Measurements from ENCODE around the gene ZNF277.

DNA sequence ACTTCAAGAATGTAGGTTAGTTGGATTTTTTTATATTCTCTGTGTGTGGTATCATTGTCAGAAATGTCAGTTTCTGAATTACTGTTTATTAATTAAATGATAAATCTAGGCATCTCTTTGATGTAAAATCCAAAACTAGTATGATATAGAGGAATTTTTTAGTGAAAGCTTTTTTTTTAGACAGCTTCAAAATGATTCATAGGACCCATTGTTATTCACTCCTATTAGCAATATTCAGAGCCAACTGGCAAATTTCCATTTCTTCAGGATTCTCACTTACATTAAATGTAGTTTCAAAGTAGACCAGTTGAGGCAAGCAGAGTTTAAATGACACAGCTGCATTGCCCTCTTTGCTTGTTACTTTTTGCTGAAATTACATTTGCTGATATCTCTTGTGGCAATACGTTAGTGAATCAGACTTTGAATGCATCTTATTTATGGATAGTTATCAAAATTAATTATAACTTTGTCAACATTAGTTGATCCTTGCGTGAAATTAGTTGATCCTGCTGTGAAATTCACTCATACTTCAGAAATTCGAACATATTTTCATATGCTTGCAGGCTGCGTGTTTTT, 20.3 kb downstream of the ZNF277 start:
- TF ChIP-seq, protein P1, sequence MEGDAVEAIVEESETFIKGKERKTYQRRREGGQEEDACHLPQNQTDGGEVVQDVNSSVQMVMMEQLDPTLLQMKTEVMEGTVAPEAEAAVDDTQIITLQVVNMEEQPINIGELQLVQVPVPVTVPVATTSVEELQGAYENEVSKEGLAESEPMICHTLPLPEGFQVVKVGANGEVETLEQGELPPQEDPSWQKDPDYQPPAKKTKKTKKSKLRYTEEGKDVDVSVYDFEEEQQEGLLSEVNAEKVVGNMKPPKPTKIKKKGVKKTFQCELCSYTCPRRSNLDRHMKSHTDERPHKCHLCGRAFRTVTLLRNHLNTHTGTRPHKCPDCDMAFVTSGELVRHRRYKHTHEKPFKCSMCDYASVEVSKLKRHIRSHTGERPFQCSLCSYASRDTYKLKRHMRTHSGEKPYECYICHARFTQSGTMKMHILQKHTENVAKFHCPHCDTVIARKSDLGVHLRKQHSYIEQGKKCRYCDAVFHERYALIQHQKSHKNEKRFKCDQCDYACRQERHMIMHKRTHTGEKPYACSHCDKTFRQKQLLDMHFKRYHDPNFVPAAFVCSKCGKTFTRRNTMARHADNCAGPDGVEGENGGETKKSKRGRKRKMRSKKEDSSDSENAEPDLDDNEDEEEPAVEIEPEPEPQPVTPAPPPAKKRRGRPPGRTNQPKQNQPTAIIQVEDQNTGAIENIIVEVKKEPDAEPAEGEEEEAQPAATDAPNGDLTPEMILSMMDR (IDR thresholded peaks at IDR 0.05): no peak
- no peak for TF ChIP-seq POLR2A (IDR thresholded peaks at IDR 0.05)
